ENCODE results near the gene ZDHHC11B.

DNA sequence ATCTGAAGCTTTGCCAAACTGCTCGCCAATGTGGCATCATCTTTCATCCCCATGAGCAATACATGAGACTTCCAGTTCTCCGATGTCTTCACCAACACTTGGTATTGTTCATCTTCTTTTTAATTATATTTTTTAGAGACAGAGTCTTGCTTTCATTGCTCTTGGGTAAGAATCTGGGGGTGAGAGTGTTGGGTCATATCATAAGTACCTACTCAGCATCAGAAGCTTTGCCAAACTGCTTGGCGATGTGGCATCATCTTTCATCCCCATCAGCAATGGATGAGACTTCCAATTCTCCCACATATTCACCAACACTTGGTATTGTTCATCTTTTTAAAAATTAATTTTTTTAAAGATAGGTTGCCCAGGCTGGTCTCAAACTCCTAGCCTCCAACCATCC is 30.9 kb upstream of the ZDHHC11B start:
- TF ChIP-seq, protein P1, sequence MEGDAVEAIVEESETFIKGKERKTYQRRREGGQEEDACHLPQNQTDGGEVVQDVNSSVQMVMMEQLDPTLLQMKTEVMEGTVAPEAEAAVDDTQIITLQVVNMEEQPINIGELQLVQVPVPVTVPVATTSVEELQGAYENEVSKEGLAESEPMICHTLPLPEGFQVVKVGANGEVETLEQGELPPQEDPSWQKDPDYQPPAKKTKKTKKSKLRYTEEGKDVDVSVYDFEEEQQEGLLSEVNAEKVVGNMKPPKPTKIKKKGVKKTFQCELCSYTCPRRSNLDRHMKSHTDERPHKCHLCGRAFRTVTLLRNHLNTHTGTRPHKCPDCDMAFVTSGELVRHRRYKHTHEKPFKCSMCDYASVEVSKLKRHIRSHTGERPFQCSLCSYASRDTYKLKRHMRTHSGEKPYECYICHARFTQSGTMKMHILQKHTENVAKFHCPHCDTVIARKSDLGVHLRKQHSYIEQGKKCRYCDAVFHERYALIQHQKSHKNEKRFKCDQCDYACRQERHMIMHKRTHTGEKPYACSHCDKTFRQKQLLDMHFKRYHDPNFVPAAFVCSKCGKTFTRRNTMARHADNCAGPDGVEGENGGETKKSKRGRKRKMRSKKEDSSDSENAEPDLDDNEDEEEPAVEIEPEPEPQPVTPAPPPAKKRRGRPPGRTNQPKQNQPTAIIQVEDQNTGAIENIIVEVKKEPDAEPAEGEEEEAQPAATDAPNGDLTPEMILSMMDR (IDR thresholded peaks at IDR 0.05): no peak
- TF ChIP-seq POLR2AphosphoS5 (IDR thresholded peaks at IDR 0.05): no peak
- no peak for TF ChIP-seq POLR2A (IDR thresholded peaks at IDR 0.05)
